ENCODE data around the gene MARCHF3. TPM values are rescaled to one million over a fixed set of nuclear protein-coding genes. Genes with fewer than 3 reads are reported as not detected.

Gene MARCHF3
- total RNA-seq, 6 experiments from 2014 or later, result 0.33 to 4.3 (median 0.77) TPM

DNA sequence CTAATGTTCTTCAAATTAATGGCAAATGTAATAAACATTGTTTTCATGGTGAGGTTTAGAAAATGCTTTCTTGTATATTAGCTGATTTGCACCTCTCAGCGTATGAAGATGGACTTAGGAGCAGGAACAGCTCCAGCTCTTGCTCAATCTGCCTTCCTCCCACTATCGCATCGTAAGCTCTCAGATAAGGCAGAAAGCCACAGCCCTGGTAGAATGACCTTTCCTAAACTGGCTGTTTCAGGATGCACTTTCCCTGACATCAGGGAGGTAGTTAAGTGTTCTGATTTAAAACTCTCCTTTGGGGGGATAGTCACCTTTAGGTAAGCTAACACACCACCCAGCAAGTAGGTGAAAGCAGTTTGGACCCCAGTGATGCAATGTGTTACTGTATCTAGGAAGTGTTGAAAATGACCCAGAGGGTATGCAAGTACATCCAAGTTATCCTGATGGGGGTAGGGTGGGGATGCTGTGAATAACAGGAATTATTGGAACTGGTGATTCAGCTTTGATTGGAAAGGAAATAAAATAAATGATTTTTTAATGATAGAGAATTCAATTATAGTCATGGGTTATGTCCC is 181.2 kb downstream of the MARCHF3 start:
- WGBS (ENCODE audit: insufficient coverage, low coverage, low lambda C conversion rate, missing lambda C conversion rate), result 10% methylated on average over 3 of the region's 3 CpGs
- intact Hi-C loops (cut with DNase I), result no loop called here
- Histone ChIP-seq H3K36me3 (no peaks in the 10 kb centered on the region), H3K4me1 (peaks cover 0 to 22% (median 0%) of the 10 kb centered on the region in 4 donors), H3K9me3 (no peaks in the 10 kb centered on the region), H3K4me3 (no peak overlapping the region), H3K27me3 (no peaks in the 10 kb centered on the region), H3K27ac (peak overlapping the region in 1 of 3 donors; percentile 3)
- ATAC-seq (peak; percentile 84 to 90 (median 89)), DNase-seq (peak in 1 of 3 donors; percentile 63)
- TF ChIP-seq, protein P1, sequence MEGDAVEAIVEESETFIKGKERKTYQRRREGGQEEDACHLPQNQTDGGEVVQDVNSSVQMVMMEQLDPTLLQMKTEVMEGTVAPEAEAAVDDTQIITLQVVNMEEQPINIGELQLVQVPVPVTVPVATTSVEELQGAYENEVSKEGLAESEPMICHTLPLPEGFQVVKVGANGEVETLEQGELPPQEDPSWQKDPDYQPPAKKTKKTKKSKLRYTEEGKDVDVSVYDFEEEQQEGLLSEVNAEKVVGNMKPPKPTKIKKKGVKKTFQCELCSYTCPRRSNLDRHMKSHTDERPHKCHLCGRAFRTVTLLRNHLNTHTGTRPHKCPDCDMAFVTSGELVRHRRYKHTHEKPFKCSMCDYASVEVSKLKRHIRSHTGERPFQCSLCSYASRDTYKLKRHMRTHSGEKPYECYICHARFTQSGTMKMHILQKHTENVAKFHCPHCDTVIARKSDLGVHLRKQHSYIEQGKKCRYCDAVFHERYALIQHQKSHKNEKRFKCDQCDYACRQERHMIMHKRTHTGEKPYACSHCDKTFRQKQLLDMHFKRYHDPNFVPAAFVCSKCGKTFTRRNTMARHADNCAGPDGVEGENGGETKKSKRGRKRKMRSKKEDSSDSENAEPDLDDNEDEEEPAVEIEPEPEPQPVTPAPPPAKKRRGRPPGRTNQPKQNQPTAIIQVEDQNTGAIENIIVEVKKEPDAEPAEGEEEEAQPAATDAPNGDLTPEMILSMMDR (IDR thresholded peaks at IDR 0.05), result no peak
- no peak for TF ChIP-seq POLR2A (IDR thresholded peaks at IDR 0.05)

- no peak overlapping the region for H3K4me3 ChIP-seq
- no peaks in the 10 kb centered on the region for H3K27me3 ChIP-seq
- 72% methylated on average over 8 of the region's 8 CpGs for WGBS (ENCODE audit: insufficient coverage, low coverage, low lambda C conversion rate, missing lambda C conversion rate)
- peaks cover 0 to 22% (median 0%) of the 10 kb centered on the region in 4 donors for H3K4me1 ChIP-seq
- no peak for TF ChIP-seq POLR2A (IDR thresholded peaks at IDR 0.05)
- TF ChIP-seq, protein P1 (IDR thresholded peaks at IDR 0.05), result no peak
- H3K27ac ChIP-seq, result peak overlapping the region in 1 of 3 donors; percentile 43
- no peak for ATAC-seq
- no peaks in the 10 kb centered on the region for H3K9me3 ChIP-seq
- no peak for DNase-seq
- H3K36me3 ChIP-seq, result no peaks in the 10 kb centered on the region
- intact Hi-C loops (cut with DNase I), result no loop called here
These were observed 182.1 kb downstream of the MARCHF3 start for GRCh38 chr5:126848253-126848652.

DNA sequence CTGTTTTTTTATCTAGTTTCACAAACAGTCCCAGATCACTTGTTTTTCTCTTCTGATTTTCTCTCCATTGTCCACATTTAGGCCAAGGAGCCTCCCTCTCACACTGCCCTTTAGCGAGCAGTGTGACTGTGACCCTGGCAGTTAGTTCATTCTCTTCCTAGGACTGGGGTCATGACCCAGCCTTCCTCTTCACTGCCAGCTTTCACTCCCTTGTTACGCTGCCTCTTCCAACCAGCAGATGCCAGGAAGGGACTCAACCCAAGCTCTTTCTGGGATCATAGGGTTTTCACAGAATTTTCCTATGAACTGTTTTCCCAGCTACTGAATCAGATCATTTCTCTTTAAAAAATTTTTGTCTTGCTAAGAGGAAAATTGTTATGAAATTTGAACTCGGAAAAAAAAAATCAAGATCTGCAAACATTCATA is 182.5 kb downstream of the MARCHF3 start:
- Histone ChIP-seq H3K9me3 (no peaks in the 10 kb centered on the region), H3K4me3 (no peak overlapping the region), H3K27me3 (no peaks in the 10 kb centered on the region), H3K4me1 (peaks cover 0 to 22% (median 0%) of the 10 kb centered on the region in 4 donors), H3K36me3 (no peaks in the 10 kb centered on the region), H3K27ac (peak overlapping the region in 2 of 3 donors; percentile 43)
- WGBS (ENCODE audit: insufficient coverage, low coverage, low lambda C conversion rate, missing lambda C conversion rate), result 25% methylated on average over 3 of the region's 3 CpGs
- DNase-seq (no peak), ATAC-seq (peak; percentile 77 to 92 (median 82))
- TF ChIP-seq, protein P1 (IDR thresholded peaks at IDR 0.05), result no peak
- no peak for TF ChIP-seq POLR2A (IDR thresholded peaks at IDR 0.05)
- intact Hi-C loops (cut with DNase I), result no loop called here

DNA sequence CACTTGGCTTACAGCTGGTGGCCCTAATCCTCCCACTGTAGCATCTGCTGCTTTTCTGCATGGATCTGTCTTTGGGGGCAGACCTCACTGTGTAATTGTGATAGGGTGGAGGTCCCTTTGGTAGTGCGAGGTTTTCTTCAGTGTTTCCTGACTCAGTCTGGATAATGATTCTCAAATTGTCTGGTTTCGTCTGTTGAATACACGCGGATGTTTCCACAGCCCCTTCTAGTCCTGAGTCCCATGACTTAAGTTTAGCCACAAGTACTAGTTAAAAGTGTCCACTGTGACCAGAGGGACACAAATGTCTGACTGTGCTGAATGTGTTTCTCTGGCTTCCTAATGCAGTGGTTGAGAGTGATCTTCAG is 182.9 kb downstream of the MARCHF3 start:
- no peaks in the 10 kb centered on the region for H3K27me3 ChIP-seq
- peak overlapping the region in 2 of 3 donors; percentile 43 for H3K27ac ChIP-seq
- intact Hi-C loops (cut with DNase I), result no loop called here
- TF ChIP-seq POLR2A (IDR thresholded peaks at IDR 0.05), result no peak
- TF ChIP-seq, protein P1 (IDR thresholded peaks at IDR 0.05), result no peak
- no peaks in the 10 kb centered on the region for H3K36me3 ChIP-seq
- ATAC-seq, result no peak
- 68% methylated on average over 4 of the region's 4 CpGs for WGBS (ENCODE audit: insufficient coverage, low coverage, low lambda C conversion rate, missing lambda C conversion rate)
- H3K4me1 ChIP-seq, result peaks cover 0 to 22% (median 0%) of the 10 kb centered on the region in 4 donors
- H3K9me3 ChIP-seq, result no peaks in the 10 kb centered on the region
- no peak for DNase-seq
- no peak overlapping the region for H3K4me3 ChIP-seq

All from right lobe of liver (tissue), 6 donors.